Memory B cell (primary cell): Measurements from ENCODE around the gene TMEM9.
A peak's percentile ranks its signal among the peaks of the same experiment; 100 is the strongest.

Experiments
- ATAC-seq: fragments of 150-1000 bp; cut with Tn5 transposase; 2 replicates; pipeline ENCODE4 v1.10.0; 2021; ENCODE audit warnings: low read depth, mild to moderate bottlenecking, moderate library complexity
- DNase-seq, 2 donors: peaks; one replicate each; pipeline ENCODE4 v3.0.0; 2022; ENCODE audit warnings: low spot score in 2 of 2
- H3K27ac Mint-ChIP-seq: one replicate; pipeline ENCODE4 v1.8.0; 2022; ENCODE audit warnings: mild to moderate bottlenecking, moderate library complexity, mixed read lengths
- H3K27me3 Mint-ChIP-seq: one replicate; pipeline ENCODE4 v1.8.0; 2022; ENCODE audit warnings: mixed read lengths
- H3K36me3 Mint-ChIP-seq: one replicate; pipeline ENCODE4 v1.8.0; 2022; ENCODE audit warnings: mild to moderate bottlenecking, mixed read lengths
- H3K4me1 Mint-ChIP-seq: one replicate; pipeline ENCODE4 v1.8.0; 2022; ENCODE audit warnings: mixed read lengths
- H3K4me3 Mint-ChIP-seq: one replicate; pipeline ENCODE4 v1.8.0; 2022; ENCODE audit warnings: mild to moderate bottlenecking, moderate library complexity, mixed read lengths
- H3K9me3 Mint-ChIP-seq: one replicate; pipeline ENCODE4 v1.8.0; 2022; ENCODE audit warnings: mixed read lengths

The TMEM9 gene

GRCh38 chr1:201119206-201120197 lies 34.8 kb downstream of the TMEM9 start:
- Mint-ChIP-seq H3K36me3 (no peaks in the 10 kb centered on the region), H3K9me3 (no peaks in the 10 kb centered on the region), H3K4me3 (no peak overlapping the region), H3K27ac (no peak overlapping the region), H3K4me1 (peaks cover 5% of the 10 kb centered on the region), H3K27me3 (peaks cover 1% of the 10 kb centered on the region)
- DNase-seq, result peak; percentile 15 to 45
- peak; percentile 58 for ATAC-seq

- DNase-seq (no peak), ATAC-seq (no peak)
- Mint-ChIP-seq H3K4me1 (peaks cover 6% of the 10 kb centered on the region), H3K9me3 (no peaks in the 10 kb centered on the region), H3K4me3 (no peak overlapping the region), H3K36me3 (no peaks in the 10 kb centered on the region), H3K27ac (no peak overlapping the region), H3K27me3 (peaks cover 15% of the 10 kb centered on the region)
These were observed 38.2 kb downstream of the TMEM9 start for GRCh38 chr1:201116091-201116490.

- Mint-ChIP-seq H3K36me3 (no peaks in the 10 kb centered on the region), H3K4me1 (peaks cover 6% of the 10 kb centered on the region), H3K27ac (no peak overlapping the region), H3K27me3 (peaks cover 16% of the 10 kb centered on the region), H3K9me3 (no peaks in the 10 kb centered on the region), H3K4me3 (no peak overlapping the region)
- DNase-seq (no peak), ATAC-seq (no peak)
These were observed 38.8 kb downstream of the TMEM9 start for GRCh38 chr1:201115390-201115937.

- H3K9me3 Mint-ChIP-seq, result no peaks in the 10 kb centered on the region
- H3K27ac Mint-ChIP-seq, result no peak overlapping the region
- ATAC-seq (peak; percentile 87), DNase-seq (peak; percentile 49 to 73)
- peaks cover 17% of the 10 kb centered on the region for H3K27me3 Mint-ChIP-seq
- no peaks in the 10 kb centered on the region for H3K36me3 Mint-ChIP-seq
- H3K4me1 Mint-ChIP-seq, result peaks cover 2% of the 10 kb centered on the region
- peak overlapping the region; percentile 80 for H3K4me3 Mint-ChIP-seq
These were observed 39.8 kb downstream of the TMEM9 start for GRCh38 chr1:201114245-201115131.

GRCh38 chr1:201113451-201114244 lies 40.6 kb downstream of the TMEM9 start:
- Mint-ChIP-seq H3K4me1 (peaks cover 2% of the 10 kb centered on the region), H3K36me3 (no peaks in the 10 kb centered on the region), H3K4me3 (peak overlapping the region; percentile 80), H3K27ac (no peak overlapping the region), H3K27me3 (peaks cover 17% of the 10 kb centered on the region), H3K9me3 (no peaks in the 10 kb centered on the region)
- ATAC-seq (no peak), DNase-seq (no peak)

- H3K27me3 Mint-ChIP-seq, result peaks cover 17% of the 10 kb centered on the region
- H3K27ac Mint-ChIP-seq, result no peak overlapping the region
- H3K4me3 Mint-ChIP-seq, result no peak overlapping the region
- no peaks in the 10 kb centered on the region for H3K9me3 Mint-ChIP-seq
- peaks cover 2% of the 10 kb centered on the region for H3K4me1 Mint-ChIP-seq
- DNase-seq (no peak), ATAC-seq (no peak)
- no peaks in the 10 kb centered on the region for H3K36me3 Mint-ChIP-seq
These were observed 41.3 kb downstream of the TMEM9 start for GRCh38 chr1:201112926-201113325.

GRCh38 chr1:201112173-201112731 lies 42.0 kb downstream of the TMEM9 start, which contains the start of gene CACNA1S:
CACNA1S (minus strand) TSS chr1:201112426; CDS start chr1:201112339, 87 bp downstream.
- no peak within 1 kb of the TSS for H3K4me3 Mint-ChIP-seq
- no peak for ATAC-seq
- no peaks in the 10 kb centered on the region for H3K9me3 Mint-ChIP-seq
- H3K27me3 Mint-ChIP-seq, result peaks cover 21% of the 10 kb centered on the region
- H3K4me1 Mint-ChIP-seq, result peaks cover 2% of the 10 kb centered on the region
- DNase-seq, result no peak
- H3K36me3 Mint-ChIP-seq, result no peaks in the 10 kb centered on the region
- no peak within 1 kb of the TSS for H3K27ac Mint-ChIP-seq

GRCh38 chr1:201111672-201112071 lies 42.6 kb downstream of the TMEM9 start:
- DNase-seq (no peak), ATAC-seq (no peak)
- H3K27ac Mint-ChIP-seq, result no peak overlapping the region
- no peaks in the 10 kb centered on the region for H3K36me3 Mint-ChIP-seq
- H3K27me3 Mint-ChIP-seq, result peaks cover 21% of the 10 kb centered on the region
- peaks cover 2% of the 10 kb centered on the region for H3K4me1 Mint-ChIP-seq
- no peaks in the 10 kb centered on the region for H3K9me3 Mint-ChIP-seq
- H3K4me3 Mint-ChIP-seq, result no peak overlapping the region

- no peak overlapping the region for H3K27ac Mint-ChIP-seq
- no peak for DNase-seq
- H3K4me1 Mint-ChIP-seq, result peaks cover 2% of the 10 kb centered on the region
These were observed 43.1 kb downstream of the TMEM9 start for GRCh38 chr1:201111156-201111555.

GRCh38 chr1:201110616-201111015 lies 43.7 kb downstream of the TMEM9 start:
- no peak for ATAC-seq
- Mint-ChIP-seq H3K27me3 (peaks cover 23% of the 10 kb centered on the region), H3K4me1 (peaks cover 2% of the 10 kb centered on the region), H3K27ac (no peak overlapping the region), H3K9me3 (no peaks in the 10 kb centered on the region), H3K4me3 (no peak overlapping the region), H3K36me3 (no peaks in the 10 kb centered on the region)
- no peak for DNase-seq

More at GRCh38 chr1:201111156-201111555, 43.1 kb downstream of the TMEM9 start:
- Mint-ChIP-seq H3K4me3 (no peak overlapping the region), H3K27me3 (peaks cover 23% of the 10 kb centered on the region), H3K36me3 (no peaks in the 10 kb centered on the region), H3K9me3 (no peaks in the 10 kb centered on the region)
- ATAC-seq, result no peak

- H3K9me3 Mint-ChIP-seq, result no peaks in the 10 kb centered on the region
- peaks cover 2% of the 10 kb centered on the region for H3K4me1 Mint-ChIP-seq
- no peak overlapping the region for H3K27ac Mint-ChIP-seq
- H3K36me3 Mint-ChIP-seq, result no peaks in the 10 kb centered on the region
- ATAC-seq (no peak), DNase-seq (no peak)
- H3K27me3 Mint-ChIP-seq, result peaks cover 23% of the 10 kb centered on the region
- H3K4me3 Mint-ChIP-seq, result no peak overlapping the region
These were observed 44.1 kb downstream of the TMEM9 start for GRCh38 chr1:201110138-201110537.

GRCh38 chr1:201109651-201110050 lies 44.6 kb downstream of the TMEM9 start:
- H3K4me1 Mint-ChIP-seq, result peaks cover 2% of the 10 kb centered on the region
- no peaks in the 10 kb centered on the region for H3K9me3 Mint-ChIP-seq
- ATAC-seq (no peak), DNase-seq (no peak)
- no peak overlapping the region for H3K27ac Mint-ChIP-seq
- no peak overlapping the region for H3K4me3 Mint-ChIP-seq
- H3K27me3 Mint-ChIP-seq, result peaks cover 23% of the 10 kb centered on the region
- no peaks in the 10 kb centered on the region for H3K36me3 Mint-ChIP-seq

- DNase-seq (no peak), ATAC-seq (peak; percentile 69)
- Mint-ChIP-seq H3K4me1 (no peaks in the 10 kb centered on the region), H3K27ac (no peak overlapping the region), H3K9me3 (no peaks in the 10 kb centered on the region), H3K4me3 (no peak overlapping the region), H3K27me3 (peaks cover 19% of the 10 kb centered on the region), H3K36me3 (no peaks in the 10 kb centered on the region)
These were observed 45.7 kb downstream of the TMEM9 start for GRCh38 chr1:201108614-201109013.
